Measurements from ENCODE around the gene PTF1A.

The PTF1A gene

DNA sequence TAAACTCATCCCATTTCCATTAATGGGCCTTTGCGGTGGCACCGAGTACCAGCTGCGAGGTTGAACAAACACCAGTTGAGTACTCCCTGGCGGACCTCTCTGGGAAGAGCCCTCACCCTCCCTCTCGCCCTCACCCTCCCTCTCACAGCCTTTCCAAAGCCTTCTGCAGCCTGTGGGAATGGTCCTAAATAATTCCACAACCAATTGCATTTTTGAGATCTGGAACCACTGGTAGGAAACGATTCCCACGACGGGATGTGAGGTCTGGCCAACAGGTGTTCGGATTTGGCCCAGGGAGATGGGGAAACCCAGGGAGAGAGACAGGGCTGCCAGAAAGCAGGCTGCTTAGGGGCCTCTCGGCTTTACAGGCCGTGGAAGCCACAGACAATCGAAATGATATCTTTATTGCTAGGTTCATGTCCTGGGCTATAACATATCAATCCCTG, 5.3 kb downstream of the PTF1A start:
- Histone ChIP-seq H3K27me3 (ENCODE audit: control insufficient read depth in 1 of 2, insufficient read depth in 2 of 2, low read length in 2 of 2) (peaks cover 47 to 50% of the 10 kb centered on the region in 2 donors), H3K9ac (ENCODE audit: low read length in 2 of 2) (no peak overlapping the region), H3K27ac (ENCODE audit: low read length) (no peak overlapping the region), H3K4me1 (ENCODE audit: control insufficient read depth, insufficient read depth, low read length) (peaks cover 6% of the 10 kb centered on the region), H3K36me3 (ENCODE audit: control insufficient read depth in 2 of 2, insufficient read depth in 2 of 2, low read length in 2 of 2) (no peaks in the 10 kb centered on the region), H3K9me3 (ENCODE audit: control insufficient read depth in 2 of 2, low read length in 2 of 2) (no peaks in the 10 kb centered on the region), H3K4me3 (ENCODE audit: low read length in 2 of 2) (no peak overlapping the region)

DNA sequence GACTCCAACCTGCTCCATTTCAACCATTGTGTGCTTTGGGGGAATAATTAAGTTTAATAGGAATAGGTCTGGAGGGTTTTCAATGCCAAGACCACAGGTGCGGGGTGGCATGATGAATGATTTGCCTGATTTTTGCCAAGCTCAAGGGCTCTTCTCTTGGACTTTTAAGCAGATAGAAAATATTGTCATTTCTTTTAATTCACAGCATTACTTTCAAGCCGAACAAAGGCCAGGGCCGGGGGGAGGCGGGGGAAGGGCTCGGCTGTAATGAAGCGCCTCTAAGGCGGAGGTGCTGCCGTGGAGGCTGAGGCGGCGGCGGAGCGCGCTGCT, 6.5 kb downstream of the PTF1A start:
- Histone ChIP-seq H3K4me1 (ENCODE audit: control insufficient read depth, insufficient read depth, low read length) (peaks cover 6% of the 10 kb centered on the region), H3K36me3 (ENCODE audit: control insufficient read depth in 2 of 2, insufficient read depth in 2 of 2, low read length in 2 of 2) (no peaks in the 10 kb centered on the region), H3K9ac (ENCODE audit: low read length in 2 of 2) (no peak overlapping the region), H3K27ac (ENCODE audit: low read length) (no peak overlapping the region), H3K9me3 (ENCODE audit: control insufficient read depth in 2 of 2, low read length in 2 of 2) (no peaks in the 10 kb centered on the region), H3K4me3 (ENCODE audit: low read length in 2 of 2) (no peak overlapping the region), H3K27me3 (ENCODE audit: control insufficient read depth in 1 of 2, insufficient read depth in 2 of 2, low read length in 2 of 2) (peaks cover 39 to 51% of the 10 kb centered on the region in 2 donors)

DNA sequence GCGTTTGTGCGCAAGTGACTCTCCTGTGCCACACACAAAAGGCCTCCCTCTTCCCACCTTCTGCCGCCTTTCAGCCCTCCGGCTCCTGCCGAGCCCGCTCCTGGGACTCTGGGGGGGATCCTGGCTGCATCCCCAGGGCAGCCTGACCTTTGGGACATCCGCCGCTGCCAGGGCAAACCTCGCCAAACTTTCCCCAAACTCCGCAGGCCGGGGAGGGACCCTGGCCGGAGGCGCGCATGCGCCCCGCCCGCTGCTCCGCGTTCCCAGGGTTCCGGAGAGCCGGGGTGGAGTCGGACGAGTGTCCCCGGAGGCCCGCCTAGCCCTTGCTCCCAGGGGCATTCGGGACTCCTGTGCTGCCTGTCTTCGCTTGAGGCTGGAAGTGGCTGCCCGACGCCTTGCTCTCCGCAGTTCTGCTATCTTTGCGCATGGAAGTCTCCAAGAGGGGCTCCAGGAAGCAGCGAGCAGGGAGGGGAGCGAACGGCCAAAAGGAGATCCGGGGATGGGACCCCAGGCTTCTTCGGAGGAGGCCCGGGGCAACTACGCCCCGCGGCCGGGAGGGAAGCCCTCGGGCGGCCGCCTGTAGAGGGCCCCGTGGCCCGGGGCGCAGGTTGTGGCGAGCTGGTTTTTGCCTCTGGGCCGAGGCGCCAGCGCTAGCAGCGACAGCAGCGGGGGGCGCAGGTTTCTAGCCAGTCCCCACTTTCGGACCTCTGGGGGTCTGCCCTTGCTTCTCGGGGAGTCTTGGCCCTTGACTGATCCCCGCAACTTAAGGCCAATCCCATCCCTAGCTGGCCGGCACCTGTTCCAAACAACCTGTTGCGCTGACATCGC, 7.0 kb downstream of the PTF1A start:
- no peak overlapping the region for H3K4me3 ChIP-seq (ENCODE audit: low read length in 2 of 2)
- no peak overlapping the region for H3K9ac ChIP-seq (ENCODE audit: low read length in 2 of 2)
- no peaks in the 10 kb centered on the region for H3K36me3 ChIP-seq (ENCODE audit: control insufficient read depth in 2 of 2, insufficient read depth in 2 of 2, low read length in 2 of 2)
- no peak overlapping the region for H3K27ac ChIP-seq (ENCODE audit: low read length)
- peaks cover 6% of the 10 kb centered on the region for H3K4me1 ChIP-seq (ENCODE audit: control insufficient read depth, insufficient read depth, low read length)
- H3K27me3 ChIP-seq (ENCODE audit: control insufficient read depth in 1 of 2, insufficient read depth in 2 of 2, low read length in 2 of 2): peaks cover 42 to 53% of the 10 kb centered on the region in 2 donors
- no peaks in the 10 kb centered on the region for H3K9me3 ChIP-seq (ENCODE audit: control insufficient read depth in 2 of 2, low read length in 2 of 2)

DNA sequence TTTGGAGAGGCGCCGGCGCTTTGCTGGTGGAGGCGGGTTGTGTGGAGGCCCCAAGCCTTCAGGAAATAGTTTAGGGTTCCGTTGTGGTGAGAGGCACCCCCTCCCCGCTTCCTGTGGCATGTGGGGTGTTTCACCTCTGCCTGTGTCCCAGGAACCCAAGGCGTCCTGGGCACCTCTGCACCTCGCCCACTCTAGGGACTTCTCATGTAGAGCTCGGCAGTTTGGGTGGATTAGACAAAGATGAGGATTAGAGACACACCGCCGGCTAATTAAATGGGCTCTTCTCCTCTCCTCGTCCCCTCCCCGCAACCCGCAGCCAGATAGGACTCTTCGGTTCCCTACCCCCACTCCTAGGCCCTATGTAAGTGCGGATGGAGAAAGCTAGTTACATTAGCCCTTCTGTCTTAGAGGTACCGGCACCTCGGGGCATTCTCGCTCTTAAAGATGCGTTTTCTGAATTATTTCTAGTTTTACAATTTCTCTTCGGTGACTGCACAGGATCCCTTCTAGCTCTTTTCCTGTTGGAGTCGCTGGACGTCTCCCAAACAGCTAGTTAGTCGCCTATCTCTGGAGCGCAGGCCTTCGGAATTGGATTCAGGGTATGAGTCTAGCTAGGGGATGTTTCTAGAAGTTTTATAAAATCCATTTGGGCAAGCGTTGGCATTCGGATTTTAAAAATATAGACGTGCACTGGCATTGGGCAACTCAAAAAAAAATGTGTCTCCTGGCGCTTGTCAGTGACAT, 7.8 kb downstream of the PTF1A start:
- Histone ChIP-seq H3K36me3 (ENCODE audit: control insufficient read depth in 2 of 2, insufficient read depth in 2 of 2, low read length in 2 of 2) (no peaks in the 10 kb centered on the region), H3K4me3 (ENCODE audit: low read length in 2 of 2) (no peak overlapping the region), H3K27ac (ENCODE audit: low read length) (no peak overlapping the region), H3K9me3 (ENCODE audit: control insufficient read depth in 2 of 2, low read length in 2 of 2) (no peaks in the 10 kb centered on the region), H3K9ac (ENCODE audit: low read length in 2 of 2) (no peak overlapping the region), H3K4me1 (ENCODE audit: control insufficient read depth, insufficient read depth, low read length) (peaks cover 3% of the 10 kb centered on the region), H3K27me3 (ENCODE audit: control insufficient read depth in 1 of 2, insufficient read depth in 2 of 2, low read length in 2 of 2) (peaks cover 35 to 51% of the 10 kb centered on the region in 2 donors)

DNA sequence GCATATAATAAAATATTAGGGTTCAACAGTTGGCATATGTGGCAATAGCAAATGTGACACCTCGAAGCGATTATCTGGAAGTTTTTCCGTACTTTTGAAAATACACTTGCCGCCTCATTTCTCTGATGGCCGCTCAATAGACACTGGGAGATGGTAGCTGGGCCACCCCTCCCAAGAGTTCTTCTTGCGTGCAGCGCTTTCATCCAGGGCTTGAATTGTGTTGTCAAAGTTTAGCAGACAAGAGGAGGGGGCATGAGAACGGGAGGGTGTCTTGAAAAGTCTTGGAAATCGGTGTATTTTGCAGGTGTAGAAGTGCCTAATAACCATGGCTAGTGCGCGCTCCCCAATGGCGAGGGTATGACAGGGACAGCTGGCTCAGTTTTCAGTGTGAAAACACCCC, 8.5 kb downstream of the PTF1A start:
- H3K9me3 ChIP-seq (ENCODE audit: control insufficient read depth in 2 of 2, low read length in 2 of 2): no peaks in the 10 kb centered on the region
- H3K27me3 ChIP-seq (ENCODE audit: control insufficient read depth in 1 of 2, insufficient read depth in 2 of 2, low read length in 2 of 2): peaks cover 29 to 48% of the 10 kb centered on the region in 2 donors
- no peak overlapping the region for H3K27ac ChIP-seq (ENCODE audit: low read length)
- H3K36me3 ChIP-seq (ENCODE audit: control insufficient read depth in 2 of 2, insufficient read depth in 2 of 2, low read length in 2 of 2): no peaks in the 10 kb centered on the region
- no peak overlapping the region for H3K9ac ChIP-seq (ENCODE audit: low read length in 2 of 2)
- H3K4me3 ChIP-seq (ENCODE audit: low read length in 2 of 2): no peak overlapping the region
- no peaks in the 10 kb centered on the region for H3K4me1 ChIP-seq (ENCODE audit: control insufficient read depth, insufficient read depth, low read length)

DNA sequence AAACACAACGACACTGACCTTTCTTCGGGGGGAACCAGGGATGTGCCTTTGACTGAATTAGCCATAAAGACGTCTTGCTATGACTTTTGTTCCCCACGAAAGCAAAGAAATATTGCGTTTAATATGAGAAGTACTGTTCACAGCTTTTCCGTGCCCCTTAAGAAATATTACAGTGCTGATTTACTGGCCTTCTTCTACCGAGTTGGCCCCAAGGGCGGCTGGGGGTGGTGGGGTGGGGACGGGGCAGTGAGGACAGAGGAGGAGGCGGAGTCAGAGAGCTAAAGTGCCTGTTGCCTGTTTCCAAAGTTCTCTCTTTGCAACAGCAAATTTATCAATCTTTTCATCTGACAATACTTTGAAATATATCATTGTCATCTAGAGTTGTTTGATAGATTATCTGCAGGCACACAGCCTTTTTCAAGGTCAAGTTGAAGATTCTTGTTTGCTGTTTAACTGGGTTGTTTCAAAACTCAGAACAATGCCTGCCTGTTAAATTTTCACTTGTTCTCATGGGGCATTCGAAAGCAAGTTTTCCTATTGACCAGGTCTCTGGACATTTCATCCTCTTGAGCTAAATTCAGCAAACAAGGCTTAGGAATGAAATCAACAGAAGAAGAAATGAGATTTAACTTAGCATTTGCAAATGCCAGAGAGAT, 9.0 kb downstream of the PTF1A start:
- H3K27ac ChIP-seq (ENCODE audit: low read length): no peak overlapping the region
- no peak overlapping the region for H3K9ac ChIP-seq (ENCODE audit: low read length in 2 of 2)
- no peaks in the 10 kb centered on the region for H3K4me1 ChIP-seq (ENCODE audit: control insufficient read depth, insufficient read depth, low read length)
- H3K9me3 ChIP-seq (ENCODE audit: control insufficient read depth in 2 of 2, low read length in 2 of 2): no peaks in the 10 kb centered on the region
- H3K36me3 ChIP-seq (ENCODE audit: control insufficient read depth in 2 of 2, insufficient read depth in 2 of 2, low read length in 2 of 2): no peaks in the 10 kb centered on the region
- no peak overlapping the region for H3K4me3 ChIP-seq (ENCODE audit: low read length in 2 of 2)
- peaks cover 26 to 44% of the 10 kb centered on the region in 2 donors for H3K27me3 ChIP-seq (ENCODE audit: control insufficient read depth in 1 of 2, insufficient read depth in 2 of 2, low read length in 2 of 2)

DNA sequence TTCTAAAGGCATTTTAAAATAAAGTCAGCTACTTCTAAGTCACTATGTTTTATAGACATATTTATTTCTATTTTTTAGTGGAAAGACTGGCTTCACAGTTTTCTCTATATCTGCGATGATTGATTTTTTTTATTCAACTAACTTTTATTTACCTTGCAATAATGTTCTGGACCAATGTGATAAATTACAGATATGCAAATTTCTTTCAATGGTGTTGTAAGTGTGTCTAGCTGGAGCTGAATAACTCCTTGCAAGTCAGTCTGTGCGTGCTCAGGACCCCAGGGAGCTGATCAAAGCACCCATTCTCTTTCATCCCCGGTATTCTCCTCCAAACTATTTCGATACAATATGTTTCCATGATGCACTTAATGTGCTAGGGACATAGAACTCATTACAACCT, 9.7 kb downstream of the PTF1A start:
- Histone ChIP-seq H3K27me3 (ENCODE audit: control insufficient read depth in 1 of 2, insufficient read depth in 2 of 2, low read length in 2 of 2) (peaks cover 25 to 39% of the 10 kb centered on the region in 2 donors), H3K36me3 (ENCODE audit: control insufficient read depth in 2 of 2, insufficient read depth in 2 of 2, low read length in 2 of 2) (no peaks in the 10 kb centered on the region), H3K9me3 (ENCODE audit: control insufficient read depth in 2 of 2, low read length in 2 of 2) (no peaks in the 10 kb centered on the region), H3K4me3 (ENCODE audit: low read length in 2 of 2) (no peak overlapping the region), H3K9ac (ENCODE audit: low read length in 2 of 2) (no peak overlapping the region), H3K4me1 (ENCODE audit: control insufficient read depth, insufficient read depth, low read length) (no peaks in the 10 kb centered on the region), H3K27ac (ENCODE audit: low read length) (no peak overlapping the region)

DNA sequence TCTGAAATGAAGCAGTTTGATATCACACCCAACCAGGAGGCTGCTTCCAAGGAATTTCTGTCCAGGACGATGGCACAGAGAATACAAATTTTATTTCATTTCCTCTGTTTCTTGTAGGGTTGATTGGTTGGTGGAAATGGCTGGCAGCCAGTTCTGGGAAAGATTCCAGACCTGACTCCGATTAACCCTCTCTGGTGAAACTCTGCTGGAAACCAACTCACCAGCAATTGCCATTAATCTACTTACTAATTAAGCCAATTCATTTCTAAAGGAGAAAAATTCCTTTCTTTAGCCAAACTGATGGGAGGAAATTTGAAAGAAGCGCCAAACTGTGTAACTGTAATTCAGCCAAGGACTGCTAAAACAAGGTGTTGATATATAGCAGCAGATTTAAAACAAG, 10.7 kb downstream of the PTF1A start:
- Histone ChIP-seq H3K4me3 (ENCODE audit: low read length in 2 of 2) (no peak overlapping the region), H3K9me3 (ENCODE audit: control insufficient read depth in 2 of 2, low read length in 2 of 2) (no peaks in the 10 kb centered on the region), H3K27ac (ENCODE audit: low read length) (no peak overlapping the region), H3K27me3 (ENCODE audit: control insufficient read depth in 1 of 2, insufficient read depth in 2 of 2, low read length in 2 of 2) (peaks cover 18 to 33% of the 10 kb centered on the region in 2 donors), H3K36me3 (ENCODE audit: control insufficient read depth in 2 of 2, insufficient read depth in 2 of 2, low read length in 2 of 2) (no peaks in the 10 kb centered on the region), H3K9ac (ENCODE audit: low read length in 2 of 2) (no peak overlapping the region), H3K4me1 (ENCODE audit: control insufficient read depth, insufficient read depth, low read length) (no peaks in the 10 kb centered on the region)

DNA sequence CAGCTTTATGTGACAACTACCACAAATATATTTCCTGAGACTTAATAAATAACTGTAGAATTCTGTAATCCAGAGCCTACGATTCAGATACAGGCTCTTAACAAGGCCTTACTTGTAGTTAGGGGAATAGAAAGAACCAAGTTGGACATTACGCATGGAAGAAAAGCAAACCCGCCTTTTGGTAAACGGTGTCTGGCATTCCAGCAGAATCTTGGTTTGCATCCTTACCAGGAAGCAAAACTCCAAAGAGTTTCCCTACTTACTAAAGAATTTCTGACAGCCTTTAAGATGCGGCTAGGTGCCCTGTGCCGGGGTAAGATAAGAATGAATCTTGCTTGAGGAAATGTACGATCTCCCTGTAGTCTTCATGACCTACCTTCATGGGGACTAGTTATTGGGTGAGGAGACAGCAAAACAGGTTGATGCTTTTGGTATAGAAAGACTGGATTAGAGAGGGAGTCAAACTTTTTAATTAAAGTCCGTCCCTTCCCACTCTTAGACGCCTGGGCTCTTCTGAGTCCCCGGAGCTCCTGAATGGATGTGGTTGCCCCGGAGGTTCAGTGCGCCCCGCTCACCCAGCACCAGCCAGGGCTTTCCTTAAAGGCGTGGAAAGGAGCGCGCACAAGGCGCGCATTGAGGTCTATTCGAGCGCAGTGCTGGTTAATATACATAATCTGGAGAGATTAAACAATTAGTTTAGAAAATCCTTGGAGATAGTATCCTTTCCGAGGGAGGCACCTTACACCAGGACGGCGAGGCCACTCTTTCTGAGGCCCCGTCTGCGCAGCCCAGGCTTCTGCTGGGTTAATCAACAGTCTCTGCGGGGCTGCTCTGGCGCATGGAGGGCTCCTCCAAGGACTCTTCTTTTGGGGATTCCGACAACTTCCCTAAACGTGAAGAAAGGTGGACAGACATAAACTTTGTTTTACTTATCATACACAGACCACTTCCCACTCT, 11.5 kb downstream of the PTF1A start:
- H3K27me3 ChIP-seq (ENCODE audit: control insufficient read depth in 1 of 2, insufficient read depth in 2 of 2, low read length in 2 of 2): peaks cover 14 to 31% of the 10 kb centered on the region in 2 donors

DNA sequence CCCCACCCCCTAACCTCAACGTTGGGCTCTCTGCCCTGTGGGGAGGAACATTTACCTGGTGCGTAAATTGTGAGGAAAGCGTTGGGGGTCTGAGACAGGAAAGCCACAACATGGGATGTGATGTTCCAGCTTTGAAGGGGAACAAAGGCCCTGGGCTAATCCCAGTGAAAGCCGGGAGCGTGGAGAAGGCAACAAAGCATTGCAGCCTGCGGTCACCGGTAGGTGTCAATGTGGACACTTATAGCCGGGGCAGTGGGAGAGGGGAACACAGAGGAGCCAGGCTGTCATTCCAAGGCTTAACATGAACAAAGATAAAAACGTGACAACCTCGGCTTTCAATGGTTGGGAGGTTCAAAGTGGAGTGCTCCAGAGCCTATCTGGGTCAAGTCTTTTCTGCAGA, 12.7 kb downstream of the PTF1A start:
- no peaks in the 10 kb centered on the region for H3K4me1 ChIP-seq (ENCODE audit: control insufficient read depth, insufficient read depth, low read length)
- no peaks in the 10 kb centered on the region for H3K36me3 ChIP-seq (ENCODE audit: control insufficient read depth in 2 of 2, insufficient read depth in 2 of 2, low read length in 2 of 2)
- no peak overlapping the region for H3K4me3 ChIP-seq (ENCODE audit: low read length in 2 of 2)
- no peaks in the 10 kb centered on the region for H3K9me3 ChIP-seq (ENCODE audit: control insufficient read depth in 2 of 2, low read length in 2 of 2)
- H3K27me3 ChIP-seq (ENCODE audit: control insufficient read depth in 1 of 2, insufficient read depth in 2 of 2, low read length in 2 of 2): peaks cover 12 to 23% of the 10 kb centered on the region in 2 donors
- no peak overlapping the region for H3K9ac ChIP-seq (ENCODE audit: low read length in 2 of 2)
- H3K27ac ChIP-seq (ENCODE audit: low read length): no peak overlapping the region

More for the DNA sequence above, 11.5 kb downstream of the PTF1A start:
- no peak overlapping the region for H3K9ac ChIP-seq (ENCODE audit: low read length in 2 of 2)
- H3K4me3 ChIP-seq (ENCODE audit: low read length in 2 of 2): no peak overlapping the region
- H3K36me3 ChIP-seq (ENCODE audit: control insufficient read depth in 2 of 2, insufficient read depth in 2 of 2, low read length in 2 of 2): no peaks in the 10 kb centered on the region
- no peaks in the 10 kb centered on the region for H3K9me3 ChIP-seq (ENCODE audit: control insufficient read depth in 2 of 2, low read length in 2 of 2)
- no peak overlapping the region for H3K27ac ChIP-seq (ENCODE audit: low read length)
- no peaks in the 10 kb centered on the region for H3K4me1 ChIP-seq (ENCODE audit: control insufficient read depth, insufficient read depth, low read length)

Measured in stomach smooth muscle (tissue), 2 donors.